Keratinocyte (primary cell): ENCODE data around the gene ZNF780B. TPM values are rescaled to one million over a fixed set of nuclear protein-coding genes. Genes with fewer than 3 reads are reported as not detected.

Experiments
- DNase-seq: peaks from one replicate; pipeline ENCODE4 v3.0.0-alpha.2; 2011; ENCODE audit warnings: low read depth, missing footprints, low spot score
- FAIRE-seq: peaks from 2 replicates; lab custom pipeline; 2011; peaks lifted over from hg19 to GRCh38; lab: Jason Lieb, UNC
- H2AFZ ChIP-seq: 2 replicates; pipeline ENCODE4 v1.6.0; 2012; ENCODE audit warnings: low read length, control low read depth, inconsistent platforms; ENCODE audit not compliant: control insufficient read depth
- H3K27ac ChIP-seq: 2 replicates; pipeline ENCODE4 v1.5.1; 2011; ENCODE audit warnings: low read length; ENCODE audit not compliant: control insufficient read depth, insufficient read depth
- H3K27me3 ChIP-seq: 3 replicates; pipeline ENCODE4 v1.6.0; 2011; ENCODE audit warnings: low read length; ENCODE audit not compliant: control insufficient read depth, insufficient read depth; ENCODE audit errors: extremely low read depth
- H3K36me3 ChIP-seq, 2 experiments: 2 replicates in 1 of 2; 3 replicates in 1 of 2; pipeline ENCODE4 v1.5.1; 2011; ENCODE audit warnings: low read length in 2 of 2, mild to moderate bottlenecking in 1 of 2; ENCODE audit not compliant: control insufficient read depth in 2 of 2, insufficient read depth in 2 of 2; ENCODE audit errors: extremely low read depth in 1 of 2
- H3K4me1 ChIP-seq: 3 replicates; pipeline ENCODE4 v1.5.1; 2011; ENCODE audit warnings: low read length; ENCODE audit not compliant: control insufficient read depth, insufficient read depth; ENCODE audit errors: extremely low read depth
- H3K4me2 ChIP-seq: 3 replicates; pipeline ENCODE4 v1.6.0; 2011; ENCODE audit warnings: low read depth, low read length; ENCODE audit not compliant: control insufficient read depth, insufficient read depth; ENCODE audit errors: extremely low read depth
- H3K4me3 ChIP-seq, 3 experiments: fragments of 200-600 bp in 1 of 3; sonication (generic) in 1 of 3; 2 replicates in 2 of 3; 3 replicates in 1 of 3; pipeline ENCODE4 v1.5.1; 2011 to 2016; ENCODE audit warnings: low read length in 3 of 3, mild to moderate bottlenecking in 3 of 3, control low read depth in 2 of 3, inconsistent platforms in 1 of 3, low read depth in 1 of 3, mixed read lengths in 1 of 3, mixed run types in 1 of 3, moderate library complexity in 1 of 3; ENCODE audit not compliant: control insufficient read depth in 2 of 3, insufficient read depth in 2 of 3; ENCODE audit errors: extremely low read depth in 1 of 3
- H3K79me2 ChIP-seq: 2 replicates; pipeline ENCODE4 v1.6.0; 2012; ENCODE audit warnings: low read length; ENCODE audit not compliant: control insufficient read depth, insufficient read depth
- H3K9ac ChIP-seq: 3 replicates; pipeline ENCODE4 v1.6.0; 2011; ENCODE audit warnings: low read length; ENCODE audit not compliant: control insufficient read depth, insufficient read depth; ENCODE audit errors: extremely low read depth
- H3K9me1 ChIP-seq: 3 replicates; pipeline ENCODE4 v1.6.0; 2011; ENCODE audit warnings: low read length; ENCODE audit not compliant: control insufficient read depth, insufficient read depth; ENCODE audit errors: extremely low read depth
- H3K9me3 ChIP-seq: 2 replicates; pipeline ENCODE4 v1.5.1; 2012; ENCODE audit warnings: low read depth, low read length; ENCODE audit not compliant: control insufficient read depth
- H4K20me1 ChIP-seq: 3 replicates; pipeline ENCODE4 v1.6.0; 2011; ENCODE audit warnings: low read length; ENCODE audit not compliant: control insufficient read depth, insufficient read depth; ENCODE audit errors: extremely low read depth
- CTCF ChIP-seq, 3 experiments: IDR thresholded peaks in 1 of 3; conservative IDR thresholded peaks in 1 of 3; optimal IDR thresholded peaks in 1 of 3; 2 replicates in 2 of 3; 3 replicates in 1 of 3; pipeline versions ENCODE3 to v1.5.1; 2011; ENCODE audit warnings: low read length in 3 of 3, mild to moderate bottlenecking in 3 of 3, moderate library complexity in 2 of 3, control low read depth in 1 of 3, inconsistent platforms in 1 of 3; ENCODE audit not compliant: insufficient read depth in 2 of 3; ENCODE audit errors: extremely low read depth in 1 of 3
- EZH2 ChIP-seq: IDR thresholded peaks from one replicate; pipeline ENCODE4 v1.6.1; 2012; ENCODE audit warnings: inconsistent platforms, mild to moderate bottlenecking, low read length, moderate library complexity
- dilution Hi-C: fragments of 300-500 bp; cut with MboI; formaldehyde crosslinking; loops from one replicate; pipeline ENCODE4 v1.7.0; 2020; ENCODE audit warnings: low sequenced_read_pairs; ENCODE audit not compliant: extremely low pct_ligation_motif_present
- polyA plus RNA-seq, 5 experiments: library from polyadenylated mRNA; depleted of rRNA in 3 of 5; stranded (reverse) in 3 of 5; stranded (forward) in 1 of 5; unstranded in 1 of 5; fragments of >200 nt; gene quantifications; 1 replicate in 1 of 5; 2 replicates in 3 of 5; 3 replicates in 1 of 5; pipeline versions ENCODE4 v1.2.1 to v1.2.3, GENCODE V29; 2011 to 2012; ENCODE audit warnings: missing spikeins in 2 of 5, low read depth in 1 of 5, low replicate concordance in 1 of 5

Gene ZNF780B
- polyA plus RNA-seq, 1 donor (not counting 4 experiments of a cell fraction or from before 2014, with no cell fraction given) = 8.3 TPM

- no peaks in the 10 kb centered on the region for H4K20me1 ChIP-seq
- no peaks in the 10 kb centered on the region for H3K9me1 ChIP-seq
- no peaks in the 10 kb centered on the region for H3K36me3 ChIP-seq
- peak overlapping the region; percentile 61 for H3K9ac ChIP-seq
- H3K9me3 ChIP-seq = peaks cover 2% of the 10 kb centered on the region
- TF ChIP-seq CTCF (optimal IDR thresholded peaks at IDR 0.05 in 1 of 3, IDR thresholded peaks at IDR 0.05 in 1 of 3, conservative IDR thresholded peaks at IDR 0.05 in 1 of 3; ENCODE audit: extremely low read depth in 1 of 3, insufficient read depth in 2 of 3, low read length in 3 of 3) (no peak), EZH2 (no peak)
- dilution Hi-C loops = no loop called here
- peaks cover 24% of the 10 kb centered on the region for H3K79me2 ChIP-seq
- no peak overlapping the region for H3K27ac ChIP-seq
- H2AFZ ChIP-seq = peak overlapping the region; percentile 92
- H3K4me1 ChIP-seq = peaks cover 11% of the 10 kb centered on the region
- peak overlapping the region; percentile 99 for H3K4me2 ChIP-seq
- no peaks in the 10 kb centered on the region for H3K27me3 ChIP-seq
- FAIRE-seq (no peak), DNase-seq (no peak)
- peak overlapping the region; percentile 64 to 97 (median 84) for H3K4me3 ChIP-seq
These were observed 474 bp upstream of the ZNF780B start for GRCh38 chr19:40056505-40056904.

- H3K4me2 ChIP-seq = peak overlapping the region; percentile 99
- no peaks in the 10 kb centered on the region for H4K20me1 ChIP-seq
- TF ChIP-seq EZH2 = no peak
- TF ChIP-seq CTCF (optimal IDR thresholded peaks at IDR 0.05 in 1 of 3, IDR thresholded peaks at IDR 0.05 in 1 of 3, conservative IDR thresholded peaks at IDR 0.05 in 1 of 3; ENCODE audit: extremely low read depth in 1 of 3, insufficient read depth in 2 of 3, low read length in 3 of 3) = no peak
- dilution Hi-C loops = no loop called here
- H3K9me3 ChIP-seq = peaks cover 2% of the 10 kb centered on the region
- H3K9me1 ChIP-seq = no peaks in the 10 kb centered on the region
- peak overlapping the region; percentile 61 for H3K9ac ChIP-seq
- peak overlapping the region; percentile 64 to 97 (median 84) for H3K4me3 ChIP-seq
- H2AFZ ChIP-seq = peak overlapping the region; percentile 92
- FAIRE-seq = no peak
- H3K79me2 ChIP-seq = peaks cover 24% of the 10 kb centered on the region
- H3K36me3 ChIP-seq = no peaks in the 10 kb centered on the region
- H3K4me1 ChIP-seq = peaks cover 11% of the 10 kb centered on the region
- no peak for DNase-seq
- H3K27me3 ChIP-seq = no peaks in the 10 kb centered on the region
- no peak overlapping the region for H3K27ac ChIP-seq
These were observed 982 bp downstream of the ZNF780B start for GRCh38 chr19:40055049-40055448.
